ENCODE data around the gene PTPRB. TPM values are rescaled to one million over a fixed set of nuclear protein-coding genes. Genes with fewer than 3 reads are reported as not detected.

Gene PTPRB
- total RNA-seq, 1 experiment from 2014 or later = 0.33 TPM

DNA sequence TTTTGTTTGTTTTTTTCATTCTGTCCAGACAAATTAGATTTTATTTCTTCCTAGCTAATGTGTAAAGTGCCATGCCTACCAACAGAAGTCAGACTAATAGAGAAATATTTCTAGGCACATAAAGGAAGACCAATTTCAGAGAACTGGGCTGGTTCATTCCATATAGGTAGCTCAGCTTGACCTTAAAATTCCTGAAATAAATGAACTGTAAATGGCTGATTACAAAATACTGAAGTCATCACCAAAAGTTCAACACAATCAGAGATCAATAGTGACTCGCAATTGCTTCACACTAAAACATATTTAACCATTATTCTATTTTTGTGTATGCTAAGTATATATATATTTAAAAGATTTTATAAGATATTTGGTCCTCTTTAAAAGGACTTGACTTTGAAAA lies 34.2 kb downstream of the PTPRB start:
- no peak overlapping the region for H3K4me3 ChIP-seq (ENCODE audit: low read depth in 2 of 2, low read length in 2 of 2)
- no peak overlapping the region for H3K27ac ChIP-seq (ENCODE audit: low read length)
- no TSS peak for BruUV-seq (replicated peaks)
- DNase-seq (ENCODE audit: low read depth, low spot score) (no peak), ATAC-seq (no peak)
- H3K9me3 ChIP-seq (ENCODE audit: control insufficient read depth, insufficient read depth, low read depth, low read length) = no peaks in the 10 kb centered on the region
- CTCF ChIA-PET = no interaction called here
- no peaks in the 10 kb centered on the region for H3K27me3 ChIP-seq (ENCODE audit: control insufficient read depth, insufficient read depth, low read length)
- intact Hi-C loops (cut with micrococcal nuclease; ENCODE audit: unreplicated experiment) (no loop called here), in situ Hi-C loops (cut with HindIII; ENCODE audit: low pct_unique_long_range_greater_than_20kb, low sequenced_read_pairs) (no loop called here)
- no peaks in the 10 kb centered on the region for H3K36me3 ChIP-seq (ENCODE audit: control insufficient read depth, insufficient read depth, low read length)
- TF ChIP-seq, protein P1, sequence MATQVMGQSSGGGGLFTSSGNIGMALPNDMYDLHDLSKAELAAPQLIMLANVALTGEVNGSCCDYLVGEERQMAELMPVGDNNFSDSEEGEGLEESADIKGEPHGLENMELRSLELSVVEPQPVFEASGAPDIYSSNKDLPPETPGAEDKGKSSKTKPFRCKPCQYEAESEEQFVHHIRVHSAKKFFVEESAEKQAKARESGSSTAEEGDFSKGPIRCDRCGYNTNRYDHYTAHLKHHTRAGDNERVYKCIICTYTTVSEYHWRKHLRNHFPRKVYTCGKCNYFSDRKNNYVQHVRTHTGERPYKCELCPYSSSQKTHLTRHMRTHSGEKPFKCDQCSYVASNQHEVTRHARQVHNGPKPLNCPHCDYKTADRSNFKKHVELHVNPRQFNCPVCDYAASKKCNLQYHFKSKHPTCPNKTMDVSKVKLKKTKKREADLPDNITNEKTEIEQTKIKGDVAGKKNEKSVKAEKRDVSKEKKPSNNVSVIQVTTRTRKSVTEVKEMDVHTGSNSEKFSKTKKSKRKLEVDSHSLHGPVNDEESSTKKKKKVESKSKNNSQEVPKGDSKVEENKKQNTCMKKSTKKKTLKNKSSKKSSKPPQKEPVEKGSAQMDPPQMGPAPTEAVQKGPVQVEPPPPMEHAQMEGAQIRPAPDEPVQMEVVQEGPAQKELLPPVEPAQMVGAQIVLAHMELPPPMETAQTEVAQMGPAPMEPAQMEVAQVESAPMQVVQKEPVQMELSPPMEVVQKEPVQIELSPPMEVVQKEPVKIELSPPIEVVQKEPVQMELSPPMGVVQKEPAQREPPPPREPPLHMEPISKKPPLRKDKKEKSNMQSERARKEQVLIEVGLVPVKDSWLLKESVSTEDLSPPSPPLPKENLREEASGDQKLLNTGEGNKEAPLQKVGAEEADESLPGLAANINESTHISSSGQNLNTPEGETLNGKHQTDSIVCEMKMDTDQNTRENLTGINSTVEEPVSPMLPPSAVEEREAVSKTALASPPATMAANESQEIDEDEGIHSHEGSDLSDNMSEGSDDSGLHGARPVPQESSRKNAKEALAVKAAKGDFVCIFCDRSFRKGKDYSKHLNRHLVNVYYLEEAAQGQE (IDR thresholded peaks at IDR 0.05; ENCODE audit: insufficient read depth in 1 of 2, low read depth in 2 of 2, low read length in 1 of 2) = no peak
- TF ChIP-seq TCF7L2 (IDR thresholded peaks at IDR 0.05; ENCODE audit: low read depth, low read length) = no peak
- no peak for TF ChIP-seq CTCF (IDR thresholded peaks at IDR 0.05)
- TF ChIP-seq SIN3A (IDR thresholded peaks at IDR 0.05; ENCODE audit: borderline replicate concordance, insufficient read depth, low read depth, low read length) = no peak
- no peak for TF ChIP-seq POLR2AphosphoS5 (IDR thresholded peaks at IDR 0.05; ENCODE audit: low read depth, low read length)
- POLR2A ChIA-PET = interaction anchor here (0.9 kb wide), 1 partner anchor 332 kb away, joined by 3 read pairs; no protein-coding TSS in a partner anchor
- H3K4me1 ChIP-seq (ENCODE audit: control insufficient read depth, insufficient read depth, low read length) = no peaks in the 10 kb centered on the region

DNA sequence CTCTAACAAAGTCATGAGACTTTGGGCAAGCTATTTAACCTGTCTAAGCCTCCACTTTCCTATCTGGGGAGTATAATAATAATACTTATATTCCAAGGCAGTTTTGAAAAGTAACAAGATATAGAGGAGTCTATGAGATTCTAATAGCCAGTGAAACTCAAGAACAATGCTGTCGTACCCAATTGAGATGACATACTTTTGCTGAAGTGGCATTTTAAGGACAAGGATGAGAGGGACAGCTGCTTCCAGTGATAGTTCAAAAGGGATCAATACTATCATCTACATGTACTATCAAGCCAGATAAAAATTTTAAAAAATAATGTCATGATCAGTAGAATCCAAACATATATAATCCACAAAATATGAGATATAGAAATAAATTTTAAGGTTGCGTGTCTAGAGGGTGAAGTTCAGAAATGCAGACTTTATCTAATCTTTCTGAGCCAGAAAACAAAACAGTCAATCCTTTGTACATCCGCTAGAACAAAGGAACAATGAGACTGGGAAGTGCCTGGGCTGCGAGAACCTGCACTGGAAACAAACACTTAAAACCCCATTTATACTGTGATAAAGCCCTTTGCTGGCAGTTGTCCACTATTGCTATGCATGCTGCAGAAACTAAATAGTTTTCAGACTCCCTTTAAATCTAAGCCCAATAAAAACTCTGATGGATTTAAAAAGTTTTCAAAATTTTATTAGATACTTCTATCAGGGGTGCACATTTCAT lies 38.6 kb downstream of the PTPRB start:
- POLR2A ChIA-PET = no interaction called here
- ATAC-seq = no peak
- in situ Hi-C loops (cut with HindIII; ENCODE audit: low pct_unique_long_range_greater_than_20kb, low sequenced_read_pairs) = no loop called here

More for the DNA sequence above, 38.6 kb downstream of the PTPRB start:
- Histone ChIP-seq H3K4me3 (ENCODE audit: low read depth in 2 of 2, low read length in 2 of 2) (no peak overlapping the region), H3K9me3 (ENCODE audit: control insufficient read depth, insufficient read depth, low read depth, low read length) (no peaks in the 10 kb centered on the region), H3K36me3 (ENCODE audit: control insufficient read depth, insufficient read depth, low read length) (no peaks in the 10 kb centered on the region), H3K4me1 (ENCODE audit: control insufficient read depth, insufficient read depth, low read length) (no peaks in the 10 kb centered on the region), H3K27ac (ENCODE audit: low read length) (no peak overlapping the region), H3K27me3 (ENCODE audit: control insufficient read depth, insufficient read depth, low read length) (no peaks in the 10 kb centered on the region)
- no TSS peak for BruUV-seq (replicated peaks)
- CTCF ChIA-PET = no interaction called here
- intact Hi-C loops (cut with micrococcal nuclease; ENCODE audit: unreplicated experiment) = no loop called here
- TF ChIP-seq CTCF (IDR thresholded peaks at IDR 0.05) (no peak), POLR2AphosphoS5 (IDR thresholded peaks at IDR 0.05; ENCODE audit: low read depth, low read length) (no peak), SIN3A (IDR thresholded peaks at IDR 0.05; ENCODE audit: borderline replicate concordance, insufficient read depth, low read depth, low read length) (no peak), TCF7L2 (IDR thresholded peaks at IDR 0.05; ENCODE audit: low read depth, low read length) (no peak)
- TF ChIP-seq, protein P1 (IDR thresholded peaks at IDR 0.05; ENCODE audit: insufficient read depth in 1 of 2, low read depth in 2 of 2, low read length in 1 of 2) = no peak
- no peak for DNase-seq (ENCODE audit: low read depth, low spot score)

Data from Panc1 (cell line).